Activated T-cell treated with anti-CD3 and anti-CD28 coated beads, Interleukin-2, amount 50 U/mL, for 4 hours (primary cell): Measurements from ENCODE around the gene NAV2. TPM values are rescaled to one million over a fixed set of nuclear protein-coding genes. Genes with fewer than 3 reads are reported as not detected.

Source experiments
- ATAC-seq, 2 donors: fragments of 200-7000 bp; cut with Tn5 transposase; one replicate each; pipeline ENCODE4 v1.10.0; 2021
- DNase-seq: peaks from one replicate; pipeline ENCODE4 v3.0.0-alpha.2; 2020
- H3K27me3 Mint-ChIP-seq: one replicate; pipeline ENCODE4 v1.8.0; 2021; ENCODE audit warnings: low read depth, mixed read lengths
- H3K36me3 Mint-ChIP-seq: one replicate; pipeline ENCODE4 v1.8.0; 2022; ENCODE audit warnings: mixed read lengths; ENCODE audit not compliant: insufficient read depth
- H3K4me1 Mint-ChIP-seq: one replicate; pipeline ENCODE4 v1.8.0; 2021; ENCODE audit warnings: low read depth, mixed read lengths
- H3K4me3 Mint-ChIP-seq: one replicate; pipeline ENCODE4 v1.8.0; 2021; ENCODE audit warnings: mild to moderate bottlenecking, moderate library complexity, mixed read lengths
- H3K9me3 Mint-ChIP-seq: one replicate; pipeline ENCODE4 v1.8.0; 2021; ENCODE audit warnings: mixed read lengths
- total RNA-seq, 3 donors: library from RNA; stranded (reverse); gene quantifications; one replicate each; pipeline ENCODE4 v1.2.1, GENCODE V29; 2021

The NAV2 gene
- total RNA-seq, 3 donors from 2014 or later, result 0.08 to 0.60 (median 0.35) TPM

DNA sequence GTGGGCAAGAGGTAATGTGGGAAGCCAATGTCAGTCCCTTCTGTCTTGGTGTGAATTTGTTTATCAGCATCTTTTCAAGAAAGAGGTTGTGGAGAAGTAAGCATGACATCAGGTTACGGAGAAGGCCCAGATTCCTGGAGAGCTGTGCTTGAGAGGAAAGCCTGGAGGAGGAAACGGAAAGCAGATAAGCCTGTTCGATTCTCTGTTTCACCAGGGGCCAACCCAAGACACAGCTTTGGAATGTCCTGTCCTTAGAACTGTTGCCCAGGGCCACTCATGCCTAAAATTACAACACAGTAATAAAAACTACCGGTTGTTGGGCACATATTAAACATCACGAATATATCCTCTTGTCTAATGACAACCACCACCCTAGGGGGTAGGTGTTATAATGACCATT, 148.5 kb downstream of the NAV2 start:
- ATAC-seq (no peak), DNase-seq (no peak)
- H3K9me3 Mint-ChIP-seq, result no peaks in the 10 kb centered on the region
- no peak overlapping the region for H3K4me3 Mint-ChIP-seq
- H3K4me1 Mint-ChIP-seq, result no peaks in the 10 kb centered on the region
- no peaks in the 10 kb centered on the region for H3K27me3 Mint-ChIP-seq
- H3K36me3 Mint-ChIP-seq, result no peaks in the 10 kb centered on the region

- ATAC-seq, result no peak
- Mint-ChIP-seq H3K4me3 (no peak overlapping the region), H3K9me3 (no peaks in the 10 kb centered on the region), H3K36me3 (no peaks in the 10 kb centered on the region), H3K4me1 (no peaks in the 10 kb centered on the region), H3K27me3 (no peaks in the 10 kb centered on the region)
- no peak for DNase-seq
Measured at GRCh38 chr11:19862091-19862490, 149.5 kb downstream of the NAV2 start.

- Mint-ChIP-seq H3K4me3 (no peak overlapping the region), H3K27me3 (peaks cover 5% of the 10 kb centered on the region), H3K4me1 (no peaks in the 10 kb centered on the region), H3K36me3 (no peaks in the 10 kb centered on the region), H3K9me3 (no peaks in the 10 kb centered on the region)
- no peak for ATAC-seq
- no peak for DNase-seq
Measured at GRCh38 chr11:19864141-19865140, 151.8 kb downstream of the NAV2 start.

- Mint-ChIP-seq H3K4me3 (no peak overlapping the region), H3K27me3 (peaks cover 5% of the 10 kb centered on the region), H3K36me3 (no peaks in the 10 kb centered on the region), H3K9me3 (no peaks in the 10 kb centered on the region), H3K4me1 (no peaks in the 10 kb centered on the region)
- no peak for ATAC-seq
- no peak for DNase-seq
Measured at GRCh38 chr11:19866037-19866436, 153.4 kb downstream of the NAV2 start.

GRCh38 chr11:19866521-19866920, 153.9 kb downstream of the NAV2 start:
- no peaks in the 10 kb centered on the region for H3K4me1 Mint-ChIP-seq
- no peaks in the 10 kb centered on the region for H3K36me3 Mint-ChIP-seq
- H3K9me3 Mint-ChIP-seq, result no peaks in the 10 kb centered on the region
- no peak overlapping the region for H3K4me3 Mint-ChIP-seq
- ATAC-seq (no peak), DNase-seq (no peak)
- H3K27me3 Mint-ChIP-seq, result peaks cover 5% of the 10 kb centered on the region

- ATAC-seq (no peak), DNase-seq (no peak)
- Mint-ChIP-seq H3K36me3 (no peaks in the 10 kb centered on the region), H3K4me1 (no peaks in the 10 kb centered on the region), H3K27me3 (peaks cover 5% of the 10 kb centered on the region), H3K4me3 (no peak overlapping the region), H3K9me3 (no peaks in the 10 kb centered on the region)
Measured at GRCh38 chr11:19867064-19867463, 154.4 kb downstream of the NAV2 start.

DNA sequence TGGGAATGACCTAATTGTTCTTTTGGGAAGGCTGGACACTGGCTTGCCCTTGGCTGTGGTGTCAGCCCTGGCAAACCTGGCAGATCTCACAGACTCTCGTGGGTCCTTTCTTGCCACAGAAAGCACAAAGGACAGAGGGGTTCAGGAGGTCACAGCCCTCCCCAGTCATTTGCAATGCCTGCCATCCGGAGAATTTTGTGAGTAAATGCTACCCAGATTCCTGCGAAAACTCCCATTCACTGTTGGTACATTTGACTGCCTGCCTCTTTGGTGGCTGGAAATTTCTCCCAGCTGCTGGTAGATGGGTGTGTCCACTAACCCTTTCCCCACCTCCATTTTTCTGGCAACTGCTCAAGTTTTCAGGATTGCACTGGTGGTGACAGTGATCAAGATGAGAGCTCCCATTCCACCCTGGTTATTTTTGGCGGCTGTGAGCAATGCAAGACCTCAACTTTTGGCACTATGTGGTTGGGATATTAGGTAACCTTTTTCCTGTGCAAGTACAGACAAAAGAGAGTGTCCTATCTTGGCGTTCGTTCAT, 155.7 kb downstream of the NAV2 start:
- H3K4me3 Mint-ChIP-seq, result no peak overlapping the region
- no peaks in the 10 kb centered on the region for H3K4me1 Mint-ChIP-seq
- ATAC-seq, result no peak
- no peaks in the 10 kb centered on the region for H3K36me3 Mint-ChIP-seq
- H3K27me3 Mint-ChIP-seq, result peaks cover 5% of the 10 kb centered on the region
- DNase-seq, result no peak
- H3K9me3 Mint-ChIP-seq, result no peaks in the 10 kb centered on the region

- Mint-ChIP-seq H3K36me3 (no peaks in the 10 kb centered on the region), H3K4me1 (no peaks in the 10 kb centered on the region), H3K4me3 (no peak overlapping the region), H3K9me3 (no peaks in the 10 kb centered on the region), H3K27me3 (peaks cover 5% of the 10 kb centered on the region)
- ATAC-seq (no peak), DNase-seq (no peak)
Measured at GRCh38 chr11:19868871-19869270, 156.2 kb downstream of the NAV2 start.

GRCh38 chr11:19869466-19869865, 156.8 kb downstream of the NAV2 start:
- Mint-ChIP-seq H3K9me3 (no peaks in the 10 kb centered on the region), H3K27me3 (peaks cover 5% of the 10 kb centered on the region), H3K4me1 (no peaks in the 10 kb centered on the region), H3K36me3 (no peaks in the 10 kb centered on the region), H3K4me3 (no peak overlapping the region)
- no peak for ATAC-seq
- no peak for DNase-seq

DNA sequence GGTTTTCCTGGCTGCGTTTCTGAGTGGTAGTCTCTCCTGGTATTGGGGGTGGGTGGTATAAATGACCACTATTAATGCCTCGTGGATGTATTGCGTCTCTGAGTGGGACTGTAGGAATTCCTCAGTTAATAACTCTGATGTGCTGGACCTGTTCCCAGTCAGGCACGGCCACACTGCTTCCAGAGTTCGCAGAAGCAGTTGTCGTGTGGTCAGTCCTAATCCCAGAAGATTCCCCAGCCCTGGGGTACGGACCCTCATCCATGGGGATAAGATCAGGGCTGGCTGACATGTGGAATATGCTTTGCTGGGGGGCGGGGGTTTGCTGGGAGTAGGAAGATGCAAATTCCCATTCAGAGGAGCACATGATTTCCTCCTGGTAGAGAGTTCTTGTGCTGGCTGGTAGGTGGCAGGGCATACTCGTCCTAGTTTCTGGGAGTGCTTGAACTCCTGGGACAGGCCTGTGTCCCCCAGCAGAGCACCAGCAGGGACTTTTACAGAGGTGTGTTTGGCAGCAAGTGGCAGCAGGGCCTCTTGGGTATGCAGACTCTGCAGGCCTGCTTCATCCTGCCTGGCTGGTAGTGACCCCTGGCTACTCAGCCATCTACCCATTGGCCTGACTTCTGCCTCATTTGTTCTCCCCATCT, 157.4 kb downstream of the NAV2 start:
- no peak overlapping the region for H3K4me3 Mint-ChIP-seq
- DNase-seq, result no peak
- peaks cover 5% of the 10 kb centered on the region for H3K27me3 Mint-ChIP-seq
- H3K36me3 Mint-ChIP-seq, result no peaks in the 10 kb centered on the region
- H3K9me3 Mint-ChIP-seq, result no peaks in the 10 kb centered on the region
- no peaks in the 10 kb centered on the region for H3K4me1 Mint-ChIP-seq
- ATAC-seq, result no peak

GRCh38 chr11:19871531-19871930, 158.9 kb downstream of the NAV2 start:
- Mint-ChIP-seq H3K4me1 (no peaks in the 10 kb centered on the region), H3K9me3 (no peaks in the 10 kb centered on the region), H3K36me3 (no peaks in the 10 kb centered on the region), H3K27me3 (peaks cover 5% of the 10 kb centered on the region), H3K4me3 (no peak overlapping the region)
- ATAC-seq, result no peak
- DNase-seq, result no peak

- Mint-ChIP-seq H3K4me3 (no peak overlapping the region), H3K36me3 (no peaks in the 10 kb centered on the region), H3K27me3 (peaks cover 2% of the 10 kb centered on the region), H3K4me1 (no peaks in the 10 kb centered on the region), H3K9me3 (no peaks in the 10 kb centered on the region)
- no peak for ATAC-seq
- no peak for DNase-seq
Measured at GRCh38 chr11:19872512-19873145, 160.0 kb downstream of the NAV2 start.

GRCh38 chr11:19873730-19874129, 161.1 kb downstream of the NAV2 start:
- no peaks in the 10 kb centered on the region for H3K27me3 Mint-ChIP-seq
- ATAC-seq (no peak), DNase-seq (no peak)
- no peaks in the 10 kb centered on the region for H3K4me1 Mint-ChIP-seq
- H3K36me3 Mint-ChIP-seq, result no peaks in the 10 kb centered on the region
- H3K4me3 Mint-ChIP-seq, result no peak overlapping the region
- H3K9me3 Mint-ChIP-seq, result no peaks in the 10 kb centered on the region

- Mint-ChIP-seq H3K27me3 (no peaks in the 10 kb centered on the region), H3K36me3 (no peaks in the 10 kb centered on the region), H3K9me3 (no peaks in the 10 kb centered on the region), H3K4me3 (no peak overlapping the region), H3K4me1 (no peaks in the 10 kb centered on the region)
- no peak for DNase-seq
- ATAC-seq, result no peak
Measured at GRCh38 chr11:19874266-19874665, 161.6 kb downstream of the NAV2 start.
